ENCODE data around the gene SIRT4. TPM values are rescaled to one million over a fixed set of nuclear protein-coding genes. Genes with fewer than 3 reads are reported as not detected.
A peak's percentile ranks its signal among the peaks of the same experiment; 100 is the strongest.

Gene SIRT4
- total and polyA plus RNA-seq, 2 of the 13 experiments (the other 11 are each of a cell fraction or from before 2014, with no cell fraction given) = 3.4 to 5.8 TPM

GRCh38 chr12:120301962-120302815 is at the start of gene SIRT4 (continued):
- TF ChIP-seq ZBTB49 (CRISPR knock-in tag; IDR thresholded peaks at IDR 0.05; ENCODE audit: borderline replicate concordance) (no peak), ZSCAN5A (CRISPR knock-in tag; IDR thresholded peaks at IDR 0.05; ENCODE audit: borderline replicate concordance) (no peak), ESRRA (CRISPR knock-in tag; IDR thresholded peaks at IDR 0.05; ENCODE audit: low read depth) (no peak), SALL1 (CRISPR knock-in tag; IDR thresholded peaks at IDR 0.05) (peak; percentile 47; the same call in 1 of the 2 replicates), ZSCAN31 (CRISPR knock-in tag; IDR thresholded peaks at IDR 0.05; ENCODE audit: low read depth) (0 out of 2 replicates have a peak, but pooled peaks have one; percentile 20), ZNF558 (CRISPR knock-in tag; IDR thresholded peaks at IDR 0.05; ENCODE audit: borderline replicate concordance) (no peak; the same call in 1 of the 2 replicates), MAFG (CRISPR knock-in tag; IDR thresholded peaks at IDR 0.05) (no peak), ARNT (IDR thresholded peaks at IDR 0.05) (no peak), ZNF557 (CRISPR knock-in tag; IDR thresholded peaks at IDR 0.05) (no peak), TOE1 (CRISPR knock-in tag; IDR thresholded peaks at IDR 0.05) (no peak), YEATS2 (CRISPR knock-in tag; IDR thresholded peaks at IDR 0.05; ENCODE audit: borderline replicate concordance) (peak; percentile 49; the same call in 1 of the 2 replicates), MTA3 (CRISPR knock-in tag; IDR thresholded peaks at IDR 0.05) (no peak), ELF3 (CRISPR knock-in tag; IDR thresholded peaks at IDR 0.05) (peak; percentile 25; the same call in 1 of the 2 replicates), SIN3A (IDR thresholded peaks at IDR 0.05; ENCODE audit: borderline replicate concordance, low read depth, low read length) (peak; percentile 82; the same call in 1 of the 2 replicates), ATF6 (CRISPR knock-in tag; conservative IDR thresholded peaks at IDR 0.05) (0 out of 2 replicates have a peak, but pooled peaks have one; percentile 46), TEF (CRISPR knock-in tag; IDR thresholded peaks at IDR 0.05) (no peak), ZBTB43 (CRISPR knock-in tag; conservative IDR thresholded peaks at IDR 0.05) (no peak; the same call in 1 of the 2 replicates), GATAD1 (CRISPR knock-in tag; IDR thresholded peaks at IDR 0.05) (peak; percentile 73), HHEX (CRISPR knock-in tag; IDR thresholded peaks at IDR 0.05) (peak; percentile 46; the same call in 1 of the 2 replicates), MYNN (CRISPR knock-in tag; IDR thresholded peaks at IDR 0.05; ENCODE audit: low read depth) (no peak)

All from HepG2 (cell line).